A549 (cell line): ENCODE data around the gene HSP90AA1.

Experiments used
- CTCF ChIP-seq: fragments of >200 bp; sonication (Bioruptor Twin); formaldehyde crosslinking; IDR thresholded peaks from 3 replicates; pipeline ENCODE4 v1.5.1; 2016
- POLR2A ChIP-seq: IDR thresholded peaks from 2 replicates; pipeline ENCODE4 v1.6.1; 2012; ENCODE audit warnings: mild to moderate bottlenecking, low read length

- TF ChIP-seq POLR2A, result no peak
- no peak for TF ChIP-seq CTCF
These were observed 34.7 kb upstream of the HSP90AA1 start for GRCh38 chr14:102121567-102121966.
